HG03354 (cell line): Measurements from ENCODE around the gene SMARCAL1.
A peak's percentile ranks its signal among the peaks of the same experiment; 100 is the strongest.
"Not testable (repeated sequence)": the region's sequence is repeated elsewhere in the genome, so short reads cannot be mapped to it uniquely, and the experiment has no call there.

Source experiments
- ATAC-seq: cut with Tn5 transposase; IDR thresholded peaks from one replicate; pipeline ENCODE4 v1.9.1; 2021; ENCODE audit warnings: mild to moderate bottlenecking; ENCODE audit not compliant: unreplicated experiment, poor library complexity, severe bottlenecking

SMARCAL1 gene

GRCh38 chr2:216497382-216498069 lies 85.2 kb downstream of the SMARCAL1 start:
- no peak for ATAC-seq

DNA sequence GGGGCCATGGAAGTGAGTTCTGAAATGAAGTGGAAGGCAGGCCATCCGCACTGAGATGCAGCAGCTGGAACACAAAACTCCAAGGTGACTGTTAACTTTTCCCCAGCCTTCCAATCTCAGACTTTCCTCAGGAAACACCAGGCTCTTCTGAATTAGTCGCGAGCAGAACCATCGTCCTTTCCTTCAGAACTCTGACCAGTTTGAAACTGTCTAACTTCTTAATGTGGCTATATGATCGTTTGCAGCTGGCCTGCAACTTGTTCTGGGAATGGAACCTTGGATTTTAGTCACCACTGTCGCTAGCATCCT lies 85.7 kb downstream of the SMARCAL1 start:
- ATAC-seq, result no peak

GRCh38 chr2:216498379-216499352 lies 86.4 kb downstream of the SMARCAL1 start, which contains the start of gene RPL37A:
RPL37A (plus strand) TSS chr2:216498844; CDS start chr2:216498875, 31 bp downstream.
- ATAC-seq, result peak; percentile 93

DNA sequence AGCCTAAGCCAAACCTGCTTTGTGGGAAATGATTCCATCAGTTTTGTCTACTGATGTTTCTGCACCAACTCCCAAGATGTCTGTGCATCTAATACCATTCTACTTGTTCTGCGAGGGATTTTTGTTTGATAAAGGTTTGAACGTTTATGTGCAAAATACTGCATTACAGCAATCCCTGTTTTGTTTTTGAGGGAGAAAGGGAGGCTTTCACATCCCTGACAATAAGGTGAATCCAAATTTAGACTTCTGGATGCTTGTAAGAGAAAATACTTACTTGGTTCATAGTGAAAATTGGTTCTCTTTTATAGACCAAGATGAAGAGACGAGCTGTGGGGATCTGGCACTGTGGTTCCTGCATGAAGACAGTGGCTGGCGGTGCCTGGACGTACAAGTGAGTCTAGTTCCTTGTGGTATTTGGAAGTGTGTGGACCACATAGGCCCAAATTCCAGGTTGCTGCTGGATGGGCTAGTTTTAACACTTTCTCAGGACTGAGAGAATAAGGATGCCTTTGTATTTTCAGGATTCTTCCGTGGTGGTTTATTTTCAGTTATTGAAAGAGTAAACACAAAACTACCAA lies 87.4 kb downstream of the SMARCAL1 start:
- ATAC-seq, result no peak

DNA sequence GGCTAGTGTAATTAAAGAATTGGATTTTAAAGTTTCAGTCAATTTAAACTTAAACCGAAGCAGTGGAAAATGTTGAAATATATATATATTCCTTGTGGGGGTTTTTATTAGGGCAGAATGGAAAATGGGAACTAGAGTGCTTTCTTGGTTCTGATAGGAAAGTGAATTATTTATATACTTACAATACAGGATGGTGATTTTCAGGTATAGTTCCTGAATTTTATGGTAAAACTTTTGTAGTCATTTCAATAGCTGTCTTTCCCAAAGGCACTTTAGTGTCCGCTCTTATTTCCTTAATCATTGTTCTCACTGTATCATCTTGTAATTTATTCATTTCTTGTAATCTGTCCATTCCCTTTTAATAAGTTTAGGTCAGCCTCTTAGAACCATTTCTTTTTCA lies 88.3 kb downstream of the SMARCAL1 start:
- no peak for ATAC-seq

DNA sequence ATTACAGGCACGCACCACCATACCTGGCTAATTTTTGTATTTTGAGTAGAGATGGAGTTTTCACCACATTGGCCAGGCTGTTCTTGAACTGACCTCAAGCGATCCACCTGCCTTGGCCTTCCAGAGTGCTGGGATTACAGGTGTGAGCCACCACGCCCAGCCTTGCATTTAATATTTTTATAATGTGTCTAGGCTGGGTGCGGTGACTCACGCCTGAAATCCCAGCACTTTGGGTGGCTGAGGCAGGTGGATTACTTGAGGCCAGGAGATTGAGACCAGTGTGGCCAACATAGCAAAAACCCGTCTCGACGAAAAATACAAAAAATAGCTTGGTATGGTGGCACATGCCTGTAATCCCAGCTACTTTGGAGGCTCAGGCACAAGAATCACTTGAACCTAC lies 89.6 kb downstream of the SMARCAL1 start:
- ATAC-seq, result no peak

DNA sequence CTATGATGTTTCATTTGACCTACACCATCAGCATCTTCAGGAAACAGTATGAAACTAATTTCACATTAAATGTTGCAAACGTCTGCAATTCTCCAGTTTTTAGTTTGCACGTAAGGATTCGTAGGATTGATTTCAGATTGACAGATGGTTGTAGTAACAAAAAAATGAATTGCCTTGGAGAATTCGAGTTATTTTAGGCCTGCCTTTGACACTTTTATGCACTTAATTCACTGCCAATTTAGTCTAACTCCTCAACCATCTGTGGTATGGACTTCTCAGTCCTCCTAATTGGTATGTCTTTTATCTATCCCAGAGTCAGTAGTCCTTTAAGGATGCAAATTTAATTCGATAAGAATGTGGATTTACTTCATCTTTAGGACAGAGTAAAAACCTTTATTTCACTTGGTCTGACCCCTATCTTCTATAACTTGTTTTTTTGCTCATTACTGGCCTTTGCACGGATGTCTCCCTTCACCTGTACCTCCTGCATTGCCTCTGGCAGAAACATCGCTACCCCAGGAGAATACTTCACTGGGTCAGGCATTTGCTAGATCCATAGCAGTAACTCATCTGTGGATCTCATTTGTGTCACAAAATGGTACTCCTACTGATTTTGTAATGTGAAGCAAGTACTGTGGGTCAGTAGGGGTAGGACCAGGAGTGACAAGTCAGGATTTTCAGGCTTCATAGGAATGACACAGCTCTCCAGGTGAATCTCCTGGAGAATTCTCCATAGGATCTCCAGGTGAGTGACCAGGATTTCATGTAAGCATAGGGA lies 90.3 kb downstream of the SMARCAL1 start:
- ATAC-seq, result no peak

DNA sequence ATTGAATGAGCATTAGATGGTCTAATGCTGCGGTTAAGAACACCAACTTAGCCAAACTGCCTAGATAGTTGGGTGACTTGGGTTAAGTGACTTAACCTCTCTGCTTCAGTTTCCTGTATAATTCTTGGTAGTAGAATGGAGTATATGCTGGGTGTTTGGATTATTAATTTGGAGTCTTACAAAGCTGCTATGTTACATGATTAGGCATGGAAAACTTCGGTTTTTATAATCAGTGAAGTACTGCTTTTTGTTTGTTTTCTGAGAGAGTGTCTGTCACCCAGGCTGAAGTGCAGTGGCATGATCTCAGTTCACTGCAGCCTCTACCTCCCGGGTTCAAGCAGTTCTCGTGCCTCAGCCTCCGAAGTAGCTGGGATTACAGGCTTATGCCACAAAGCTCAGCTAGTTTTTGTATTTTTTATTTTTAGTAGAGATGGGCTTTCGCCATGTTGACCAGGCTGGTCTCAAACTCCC lies 90.9 kb downstream of the SMARCAL1 start:
- no peak for ATAC-seq

GRCh38 chr2:216503697-216504375 lies 91.6 kb downstream of the SMARCAL1 start:
- ATAC-seq, result no peak

GRCh38 chr2:216504376-216504762 lies 92.1 kb downstream of the SMARCAL1 start:
- no peak for ATAC-seq

- no peak for ATAC-seq
Observed at GRCh38 chr2:216505133-216506106, 93.1 kb downstream of the SMARCAL1 start.

- no peak for ATAC-seq
Observed at GRCh38 chr2:216507220-216508160, 95.2 kb downstream of the SMARCAL1 start.

DNA sequence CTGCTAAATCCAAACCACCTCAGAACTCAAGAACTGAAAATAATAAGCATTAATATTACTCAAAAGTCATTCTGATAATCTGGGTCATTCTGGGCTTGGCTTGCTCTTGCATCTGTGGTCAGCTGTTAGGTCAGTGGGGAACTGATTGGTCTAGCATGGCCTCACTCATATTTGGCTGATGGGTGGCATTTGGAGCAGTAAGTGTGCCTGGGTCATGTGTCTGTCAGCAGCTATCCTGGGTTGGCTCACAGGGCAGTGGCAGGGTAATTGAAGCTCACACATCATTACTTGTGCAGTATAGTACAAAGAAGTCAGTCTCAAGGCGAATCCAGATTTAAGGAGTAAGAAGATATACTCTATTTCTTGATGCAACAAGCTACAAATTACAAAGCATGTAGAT lies 95.9 kb downstream of the SMARCAL1 start:
- no peak for ATAC-seq

GRCh38 chr2:216516730-216517350 lies 104.6 kb downstream of the SMARCAL1 start:
- ATAC-seq, result no peak

DNA sequence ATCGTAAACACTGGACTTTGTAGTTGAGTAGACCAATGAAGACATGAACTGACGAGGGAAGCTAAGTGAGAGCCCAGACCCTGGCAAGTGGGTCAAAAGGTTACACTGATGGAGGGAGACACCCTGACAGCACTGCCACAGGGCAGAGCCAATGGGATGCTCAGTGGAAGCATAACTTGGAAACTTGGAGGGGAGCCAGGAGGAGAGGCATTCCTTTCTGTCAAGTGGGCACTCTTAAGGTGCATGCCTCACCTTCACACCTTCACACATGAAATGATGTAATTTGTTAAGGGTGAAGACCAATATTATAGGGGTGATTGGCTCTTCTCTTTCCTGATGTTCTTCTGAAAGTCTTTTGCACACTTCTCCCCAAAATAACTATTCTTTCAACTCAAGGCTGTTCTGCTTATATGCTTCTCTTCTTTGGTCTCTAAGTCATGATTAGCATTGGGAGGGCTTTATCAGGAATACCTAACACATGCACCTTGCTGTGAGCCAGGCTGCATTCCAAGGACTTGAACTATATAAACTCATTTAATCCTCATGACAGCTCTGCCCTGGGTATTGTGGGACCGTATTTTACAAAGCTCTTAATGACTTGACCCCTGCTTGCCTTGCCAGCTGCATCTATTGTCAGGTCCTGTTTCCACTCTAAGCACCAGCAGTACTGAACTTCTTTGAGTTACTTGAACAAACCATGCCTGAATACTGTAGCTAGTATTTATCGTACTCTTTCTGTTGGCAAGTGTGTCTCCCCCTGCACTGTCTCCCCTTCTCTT lies 105.4 kb downstream of the SMARCAL1 start:
- ATAC-seq, result no peak

DNA sequence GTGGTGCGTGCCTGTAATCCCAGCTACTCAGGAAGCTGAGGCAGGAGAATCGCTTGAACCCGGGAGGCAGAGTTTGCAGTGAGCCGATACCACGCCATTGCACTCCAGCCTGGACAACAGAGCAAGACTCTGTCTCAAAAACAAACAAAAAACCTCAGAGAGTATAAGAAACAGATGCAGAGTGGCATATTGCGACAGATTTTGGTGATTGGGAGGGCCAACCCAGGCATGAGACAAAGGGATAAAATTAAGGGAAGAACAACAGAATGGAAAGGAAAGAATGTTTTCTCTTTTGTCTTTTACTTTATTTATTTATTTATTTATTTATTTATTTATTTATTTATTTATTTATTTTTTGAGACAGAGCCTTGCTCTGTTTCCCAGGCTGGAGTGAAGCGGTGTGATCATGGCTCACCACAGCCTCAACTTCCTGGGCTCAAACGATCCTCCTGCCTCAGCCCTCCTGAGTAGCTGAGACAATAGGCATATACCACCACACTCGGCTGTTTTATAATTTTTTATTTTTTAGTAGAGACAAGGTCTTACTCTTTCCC lies 106.4 kb downstream of the SMARCAL1 start:
- ATAC-seq, result not testable (repeated sequence)
